ENCODE measurements around the gene UTP25.

DNA sequence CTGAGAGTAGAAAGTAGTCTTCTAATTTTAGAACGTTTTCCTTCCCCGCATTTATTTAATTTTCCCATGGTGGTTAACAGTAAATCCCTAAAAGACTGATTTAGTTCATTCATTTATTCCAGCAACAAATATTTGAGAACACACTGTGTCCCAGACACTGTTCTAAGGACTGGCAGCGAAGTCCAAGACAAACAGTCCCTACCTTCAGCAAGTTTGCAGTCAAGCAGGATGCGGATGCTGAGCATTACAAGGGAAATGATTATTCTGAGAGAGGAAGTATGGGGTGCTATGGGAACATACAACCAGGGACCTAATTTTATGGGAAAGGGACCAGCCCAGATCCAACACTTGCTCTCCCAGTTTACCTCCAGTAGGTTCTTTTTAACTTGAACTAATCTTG is 42.2 kb upstream of the UTP25 start:
- TF ChIP-seq, protein P1, sequence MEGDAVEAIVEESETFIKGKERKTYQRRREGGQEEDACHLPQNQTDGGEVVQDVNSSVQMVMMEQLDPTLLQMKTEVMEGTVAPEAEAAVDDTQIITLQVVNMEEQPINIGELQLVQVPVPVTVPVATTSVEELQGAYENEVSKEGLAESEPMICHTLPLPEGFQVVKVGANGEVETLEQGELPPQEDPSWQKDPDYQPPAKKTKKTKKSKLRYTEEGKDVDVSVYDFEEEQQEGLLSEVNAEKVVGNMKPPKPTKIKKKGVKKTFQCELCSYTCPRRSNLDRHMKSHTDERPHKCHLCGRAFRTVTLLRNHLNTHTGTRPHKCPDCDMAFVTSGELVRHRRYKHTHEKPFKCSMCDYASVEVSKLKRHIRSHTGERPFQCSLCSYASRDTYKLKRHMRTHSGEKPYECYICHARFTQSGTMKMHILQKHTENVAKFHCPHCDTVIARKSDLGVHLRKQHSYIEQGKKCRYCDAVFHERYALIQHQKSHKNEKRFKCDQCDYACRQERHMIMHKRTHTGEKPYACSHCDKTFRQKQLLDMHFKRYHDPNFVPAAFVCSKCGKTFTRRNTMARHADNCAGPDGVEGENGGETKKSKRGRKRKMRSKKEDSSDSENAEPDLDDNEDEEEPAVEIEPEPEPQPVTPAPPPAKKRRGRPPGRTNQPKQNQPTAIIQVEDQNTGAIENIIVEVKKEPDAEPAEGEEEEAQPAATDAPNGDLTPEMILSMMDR (IDR thresholded peaks at IDR 0.05): no peak
- TF ChIP-seq POLR2A (IDR thresholded peaks at IDR 0.05): no peak

Measured in stomach (tissue), 4 donors.